ENCODE data around the gene TNC. TPM values are rescaled to one million over a fixed set of nuclear protein-coding genes. Genes with fewer than 3 reads are reported as not detected.

The TNC gene
- total RNA-seq, 6 experiments from 2014 or later, result 1.7 to 9.3 (median 4.0) TPM

- H3K36me3 ChIP-seq, result no peaks in the 10 kb centered on the region
- no peak overlapping the region for H3K4me3 ChIP-seq
- intact Hi-C loops (cut with DNase I), result no loop called here
- H3K9me3 ChIP-seq, result no peaks in the 10 kb centered on the region
- 77% methylated on average over 6 of the region's 7 CpGs for WGBS (ENCODE audit: insufficient coverage, low coverage, low lambda C conversion rate, missing lambda C conversion rate)
- H3K4me1 ChIP-seq, result no peaks in the 10 kb centered on the region
- no peak for TF ChIP-seq POLR2A (IDR thresholded peaks at IDR 0.05)
- TF ChIP-seq, protein P1, sequence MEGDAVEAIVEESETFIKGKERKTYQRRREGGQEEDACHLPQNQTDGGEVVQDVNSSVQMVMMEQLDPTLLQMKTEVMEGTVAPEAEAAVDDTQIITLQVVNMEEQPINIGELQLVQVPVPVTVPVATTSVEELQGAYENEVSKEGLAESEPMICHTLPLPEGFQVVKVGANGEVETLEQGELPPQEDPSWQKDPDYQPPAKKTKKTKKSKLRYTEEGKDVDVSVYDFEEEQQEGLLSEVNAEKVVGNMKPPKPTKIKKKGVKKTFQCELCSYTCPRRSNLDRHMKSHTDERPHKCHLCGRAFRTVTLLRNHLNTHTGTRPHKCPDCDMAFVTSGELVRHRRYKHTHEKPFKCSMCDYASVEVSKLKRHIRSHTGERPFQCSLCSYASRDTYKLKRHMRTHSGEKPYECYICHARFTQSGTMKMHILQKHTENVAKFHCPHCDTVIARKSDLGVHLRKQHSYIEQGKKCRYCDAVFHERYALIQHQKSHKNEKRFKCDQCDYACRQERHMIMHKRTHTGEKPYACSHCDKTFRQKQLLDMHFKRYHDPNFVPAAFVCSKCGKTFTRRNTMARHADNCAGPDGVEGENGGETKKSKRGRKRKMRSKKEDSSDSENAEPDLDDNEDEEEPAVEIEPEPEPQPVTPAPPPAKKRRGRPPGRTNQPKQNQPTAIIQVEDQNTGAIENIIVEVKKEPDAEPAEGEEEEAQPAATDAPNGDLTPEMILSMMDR (IDR thresholded peaks at IDR 0.05), result no peak
- peak in 3 of 4 donors; percentile 22 to 71 (median 40) for ATAC-seq
- H3K27ac ChIP-seq, result no peak overlapping the region
- no peaks in the 10 kb centered on the region for H3K27me3 ChIP-seq
- DNase-seq, result no peak
Measured at GRCh38 chr9:115008536-115009270, 109.3 kb downstream of the TNC start.

GRCh38 chr9:115006660-115007059, 111.3 kb downstream of the TNC start:
- ATAC-seq, result peak in 2 of 4 donors; percentile 20 to 38
- Histone ChIP-seq H3K36me3 (no peaks in the 10 kb centered on the region), H3K9me3 (no peaks in the 10 kb centered on the region), H3K4me3 (no peak overlapping the region), H3K4me1 (no peaks in the 10 kb centered on the region), H3K27me3 (no peaks in the 10 kb centered on the region), H3K27ac (no peak overlapping the region)
- no peak for DNase-seq
- WGBS (ENCODE audit: insufficient coverage, low coverage, low lambda C conversion rate, missing lambda C conversion rate), result 82% methylated on average over 1 of the region's 3 CpGs
- TF ChIP-seq, protein P1 (IDR thresholded peaks at IDR 0.05), result no peak
- TF ChIP-seq POLR2A (IDR thresholded peaks at IDR 0.05), result no peak
- intact Hi-C loops (cut with DNase I), result no loop called here

- H3K27ac ChIP-seq, result no peak overlapping the region
- intact Hi-C loops (cut with DNase I), result no loop called here
- DNase-seq (no peak), ATAC-seq (no peak)
- WGBS (ENCODE audit: insufficient coverage, low coverage, low lambda C conversion rate, missing lambda C conversion rate), result 68% methylated on average over 4 of the region's 4 CpGs
- H3K4me3 ChIP-seq, result no peak overlapping the region
- H3K9me3 ChIP-seq, result no peaks in the 10 kb centered on the region
- no peaks in the 10 kb centered on the region for H3K4me1 ChIP-seq
- H3K36me3 ChIP-seq, result no peaks in the 10 kb centered on the region
- no peak for TF ChIP-seq POLR2A (IDR thresholded peaks at IDR 0.05)
- H3K27me3 ChIP-seq, result no peaks in the 10 kb centered on the region
Measured at GRCh38 chr9:115005322-115005721, 112.6 kb downstream of the TNC start.

GRCh38 chr9:115004545-115004944, 113.4 kb downstream of the TNC start:
- WGBS (ENCODE audit: insufficient coverage, low coverage, low lambda C conversion rate, missing lambda C conversion rate), result 34% methylated on average over 2 of the region's 2 CpGs
- H3K4me1 ChIP-seq, result no peaks in the 10 kb centered on the region
- no peak for TF ChIP-seq POLR2A (IDR thresholded peaks at IDR 0.05)
- TF ChIP-seq, protein P1 (IDR thresholded peaks at IDR 0.05), result no peak
- no peak for ATAC-seq
- H3K27me3 ChIP-seq, result no peaks in the 10 kb centered on the region
- H3K36me3 ChIP-seq, result no peaks in the 10 kb centered on the region
- DNase-seq, result no peak
- intact Hi-C loops (cut with DNase I), result no loop called here
- no peak overlapping the region for H3K27ac ChIP-seq
- no peaks in the 10 kb centered on the region for H3K9me3 ChIP-seq
- H3K4me3 ChIP-seq, result no peak overlapping the region

GRCh38 chr9:115002371-115003120, 115.4 kb downstream of the TNC start:
- no peak overlapping the region for H3K4me3 ChIP-seq
- H3K36me3 ChIP-seq, result no peaks in the 10 kb centered on the region
- intact Hi-C loops (cut with DNase I), result no loop called here
- no peak overlapping the region for H3K27ac ChIP-seq
- H3K4me1 ChIP-seq, result no peaks in the 10 kb centered on the region
- TF ChIP-seq, protein P1 (IDR thresholded peaks at IDR 0.05), result no peak
- no peak for TF ChIP-seq POLR2A (IDR thresholded peaks at IDR 0.05)
- ATAC-seq, result peak; percentile 69 to 96 (median 81)
- H3K9me3 ChIP-seq, result no peaks in the 10 kb centered on the region
- 56% methylated on average over 7 of the region's 8 CpGs for WGBS (ENCODE audit: insufficient coverage, low coverage, low lambda C conversion rate, missing lambda C conversion rate)
- peak in 2 of 3 donors; percentile 53 to 55 for DNase-seq
- no peaks in the 10 kb centered on the region for H3K27me3 ChIP-seq

Data from right lobe of liver (tissue), 6 donors.